H9 (cell line): ENCODE data around the gene ZNF878. TPM values are rescaled to one million over a fixed set of nuclear protein-coding genes. Genes with fewer than 3 reads are reported as not detected.

Source experiments
- DNase-seq: peaks from one replicate; pipeline ENCODE4 v3.0.0-alpha.2; 2017
- H2AFZ ChIP-seq: one replicate; pipeline ENCODE4 v1.6.1; 2013; ENCODE audit warnings: mild to moderate bottlenecking, low read length, control low read depth, moderate library complexity
- H2AK5ac ChIP-seq: 2 replicates; pipeline ENCODE4 v1.6.1; 2013; ENCODE audit warnings: low read length, control low read depth, mixed read lengths; ENCODE audit not compliant: insufficient read length
- H2BK120ac ChIP-seq: one replicate; pipeline ENCODE4 v1.6.1; 2013; ENCODE audit warnings: low read depth, mild to moderate bottlenecking, low read length, control low read depth, inconsistent platforms; ENCODE audit not compliant: poor library complexity, severe bottlenecking
- H2BK12ac ChIP-seq: 2 replicates; pipeline ENCODE4 v1.6.1; 2013; ENCODE audit warnings: low read length, control low read depth, mixed read lengths, low read depth; ENCODE audit not compliant: insufficient read length
- H2BK15ac ChIP-seq: 2 replicates; pipeline ENCODE4 v1.6.1; 2013; ENCODE audit warnings: low read depth, low read length, control low read depth
- H2BK20ac ChIP-seq: one replicate; pipeline ENCODE4 v1.6.1; 2013; ENCODE audit warnings: low read depth, mild to moderate bottlenecking, low read length, control low read depth, inconsistent platforms; ENCODE audit not compliant: poor library complexity, severe bottlenecking
- H2BK5ac ChIP-seq: 2 replicates; pipeline ENCODE4 v1.6.1; 2013; ENCODE audit warnings: low read length, control low read depth, mixed read lengths; ENCODE audit not compliant: insufficient read length
- H3K14ac ChIP-seq: 2 replicates; pipeline ENCODE4 v1.6.1; 2013; ENCODE audit warnings: low read length, control low read depth; ENCODE audit not compliant: insufficient read depth
- H3K18ac ChIP-seq: 2 replicates; pipeline ENCODE4 v1.6.1; 2013; ENCODE audit warnings: low read depth, mild to moderate bottlenecking, mixed read lengths, low read length, control low read depth; ENCODE audit not compliant: insufficient read length
- H3K23ac ChIP-seq: 2 replicates; pipeline ENCODE4 v1.6.1; 2013; ENCODE audit warnings: low read length, control low read depth, mixed read lengths, low read depth; ENCODE audit not compliant: insufficient read length
- H3K23me2 ChIP-seq: 2 replicates; pipeline ENCODE4 v1.6.1; 2013; ENCODE audit warnings: low read depth, mild to moderate bottlenecking, mixed read lengths, low read length, control low read depth; ENCODE audit not compliant: insufficient read length, poor library complexity, severe bottlenecking
- H3K27ac ChIP-seq: 2 replicates; pipeline ENCODE4 v1.5.1; 2013; ENCODE audit warnings: low read length, control low read depth, mixed read lengths, low read depth; ENCODE audit not compliant: insufficient read length
- H3K27me3 ChIP-seq: 2 replicates; pipeline ENCODE4 v1.6.1; 2013; ENCODE audit warnings: low read length, control low read depth, inconsistent platforms; ENCODE audit not compliant: insufficient read depth
- H3K4ac ChIP-seq: 2 replicates; pipeline ENCODE4 v1.6.1; 2013; ENCODE audit warnings: low read depth, mild to moderate bottlenecking, control low read depth, inconsistent platforms, low read length, moderate library complexity
- H3K4me1 ChIP-seq: 2 replicates; pipeline ENCODE4 v1.6.1; 2013; ENCODE audit warnings: low read length, control low read depth, inconsistent platforms; ENCODE audit not compliant: insufficient read depth
- H3K4me2 ChIP-seq: 2 replicates; pipeline ENCODE4 v1.6.1; 2013; ENCODE audit warnings: low read length, control low read depth, mixed read lengths; ENCODE audit not compliant: insufficient read length, insufficient read depth
- H3K56ac ChIP-seq: 2 replicates; pipeline ENCODE4 v1.6.1; 2013; ENCODE audit warnings: low read depth, mild to moderate bottlenecking, mixed read lengths, low read length, control low read depth; ENCODE audit not compliant: insufficient read length
- H3K79me1 ChIP-seq: 2 replicates; pipeline ENCODE4 v1.6.1; 2013; ENCODE audit warnings: low read depth, mild to moderate bottlenecking, moderate library complexity, low read length, control low read depth, inconsistent platforms; ENCODE audit not compliant: insufficient read depth, poor library complexity, severe bottlenecking
- H3K79me2 ChIP-seq: 2 replicates; pipeline ENCODE4 v1.6.1; 2013; ENCODE audit warnings: low read length, control low read depth, inconsistent platforms; ENCODE audit not compliant: insufficient read depth
- H3K9ac ChIP-seq: 2 replicates; pipeline ENCODE4 v1.6.1; 2013; ENCODE audit warnings: low read length, control low read depth, mixed read lengths; ENCODE audit not compliant: insufficient read length; ENCODE audit errors: extremely low read depth
- H3K9me3 ChIP-seq: one replicate; pipeline ENCODE4 v1.6.1; 2013; ENCODE audit warnings: low read depth, low read length, inconsistent platforms; ENCODE audit not compliant: control insufficient read depth
- H3T11ph ChIP-seq: one replicate; pipeline ENCODE4 v1.6.1; 2013; ENCODE audit warnings: mild to moderate bottlenecking, low read length, control low read depth, inconsistent platforms
- H4K20me1 ChIP-seq: one replicate; pipeline ENCODE4 v1.6.1; 2013; ENCODE audit not compliant: control insufficient read depth, insufficient read length, insufficient read depth
- H4K5ac ChIP-seq: 2 replicates; pipeline ENCODE4 v1.6.1; 2013; ENCODE audit warnings: low read depth, mild to moderate bottlenecking, mixed read lengths, low read length, control low read depth; ENCODE audit not compliant: insufficient read length
- H4K8ac ChIP-seq: replicated peaks from 2 replicates; pipeline ENCODE4 v1.6.1; 2013; ENCODE audit warnings: low read length, control low read depth, mixed read lengths, low read depth; ENCODE audit not compliant: insufficient read length
- H4K91ac ChIP-seq: 2 replicates; pipeline ENCODE4 v1.6.1; 2013; ENCODE audit warnings: low read depth, mild to moderate bottlenecking, moderate library complexity, mixed read lengths, low read length, control low read depth; ENCODE audit not compliant: insufficient read length
- H3K27ac Mint-ChIP-seq, 3 experiments: 2 replicates in 2 of 3; 3 replicates in 1 of 3; pipeline ENCODE4 v1.8.0; 2020 to 2021; ENCODE audit warnings: mixed read lengths in 3 of 3, mild to moderate bottlenecking in 1 of 3, moderate library complexity in 1 of 3
- H3K27me3 Mint-ChIP-seq: 2 replicates; pipeline ENCODE4 v1.8.0; 2021; ENCODE audit warnings: low read depth, mild to moderate bottlenecking, moderate library complexity, mixed read lengths
- H3K36me3 Mint-ChIP-seq, 3 experiments: 2 replicates in 2 of 3; 3 replicates in 1 of 3; pipeline ENCODE4 v1.8.0; 2020 to 2021; ENCODE audit warnings: low read depth in 3 of 3, mixed read lengths in 3 of 3; ENCODE audit not compliant: insufficient read depth in 1 of 3
- H3K4me1 Mint-ChIP-seq, 2 experiments: 2 replicates each; pipeline ENCODE4 v1.8.0; 2020; ENCODE audit warnings: mixed read lengths in 2 of 2
- H3K4me3 Mint-ChIP-seq, 2 experiments: 2 replicates in 1 of 2; 3 replicates in 1 of 2; pipeline ENCODE4 v1.8.0; 2020 to 2021; ENCODE audit warnings: mild to moderate bottlenecking in 2 of 2, mixed read lengths in 2 of 2, moderate library complexity in 1 of 2
- H3K9me3 Mint-ChIP-seq, 2 experiments: 2 replicates in 1 of 2; 3 replicates in 1 of 2; pipeline ENCODE4 v1.8.0; 2020; ENCODE audit warnings: mild to moderate bottlenecking in 2 of 2, mixed read lengths in 2 of 2, moderate library complexity in 1 of 2
- WGBS: extraction: QIAGEN DNeasy Blood & Tissue Kit; methylation state at CpG from one replicate; pipeline ENCODE4 v1.1.7; 2013; ENCODE audit warnings: missing lambda C conversion rate, low lambda C conversion rate, mixed read lengths; ENCODE audit not compliant: insufficient read length; ENCODE audit errors: extremely low coverage; 5-methylcytosine and 5-hydroxymethylcytosine counted together
- total RNA-seq: library from RNA; stranded (reverse); gene quantifications from 2 replicates; pipeline ENCODE4 v1.2.1, GENCODE V29; 2021
- TF ChIP-seq, protein P1 (sequence below): fragments of 200-600 bp; sonication (generic); conservative IDR thresholded peaks from 3 replicates; pipeline ENCODE4 v1.8.0; 2021; ENCODE audit warnings: antibody characterized with exemption, mild to moderate bottlenecking

ZNF878 gene
- total RNA-seq, 1 experiment from 2014 or later = 5.4 TPM

DNA sequence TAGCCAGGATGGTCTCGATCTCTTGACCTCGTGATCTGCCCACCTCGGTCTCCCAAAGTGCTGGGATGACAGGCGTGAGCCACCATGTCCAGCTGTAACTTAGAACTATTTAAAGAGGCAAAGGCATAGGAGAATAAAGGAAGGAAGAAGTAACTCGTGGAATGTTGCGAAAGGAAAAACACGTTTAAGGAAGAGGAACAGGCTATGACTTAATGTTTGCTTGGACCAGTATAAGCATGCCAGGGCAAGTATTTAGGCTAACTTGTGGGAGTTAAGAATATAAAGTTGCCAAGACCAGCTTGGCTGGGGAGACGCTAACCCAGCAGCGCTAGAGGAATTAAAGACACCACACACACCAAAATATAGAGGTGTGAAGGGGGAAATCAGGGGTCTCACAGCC, 45.3 kb upstream of the ZNF878 start:
- no peaks in the 10 kb centered on the region for H3K4me1 ChIP-seq
- H4K20me1 ChIP-seq = no peaks in the 10 kb centered on the region
- TF ChIP-seq, protein P1, sequence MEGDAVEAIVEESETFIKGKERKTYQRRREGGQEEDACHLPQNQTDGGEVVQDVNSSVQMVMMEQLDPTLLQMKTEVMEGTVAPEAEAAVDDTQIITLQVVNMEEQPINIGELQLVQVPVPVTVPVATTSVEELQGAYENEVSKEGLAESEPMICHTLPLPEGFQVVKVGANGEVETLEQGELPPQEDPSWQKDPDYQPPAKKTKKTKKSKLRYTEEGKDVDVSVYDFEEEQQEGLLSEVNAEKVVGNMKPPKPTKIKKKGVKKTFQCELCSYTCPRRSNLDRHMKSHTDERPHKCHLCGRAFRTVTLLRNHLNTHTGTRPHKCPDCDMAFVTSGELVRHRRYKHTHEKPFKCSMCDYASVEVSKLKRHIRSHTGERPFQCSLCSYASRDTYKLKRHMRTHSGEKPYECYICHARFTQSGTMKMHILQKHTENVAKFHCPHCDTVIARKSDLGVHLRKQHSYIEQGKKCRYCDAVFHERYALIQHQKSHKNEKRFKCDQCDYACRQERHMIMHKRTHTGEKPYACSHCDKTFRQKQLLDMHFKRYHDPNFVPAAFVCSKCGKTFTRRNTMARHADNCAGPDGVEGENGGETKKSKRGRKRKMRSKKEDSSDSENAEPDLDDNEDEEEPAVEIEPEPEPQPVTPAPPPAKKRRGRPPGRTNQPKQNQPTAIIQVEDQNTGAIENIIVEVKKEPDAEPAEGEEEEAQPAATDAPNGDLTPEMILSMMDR = no peak
- no peak overlapping the region for H3K14ac ChIP-seq
- no peak overlapping the region for H3T11ph ChIP-seq
- H2AFZ ChIP-seq = no peak overlapping the region
- H2BK120ac ChIP-seq = no peak overlapping the region
- H4K91ac ChIP-seq = no peak overlapping the region
- no peak overlapping the region for H3K4me3 Mint-ChIP-seq
- H3K27ac Mint-ChIP-seq = no peak overlapping the region
- no peak overlapping the region for H2BK20ac ChIP-seq
- no peaks in the 10 kb centered on the region for H3K9me3 ChIP-seq
- H4K8ac ChIP-seq = no peak overlapping the region
- no peak overlapping the region for H3K9ac ChIP-seq
- no peak overlapping the region for H2BK5ac ChIP-seq
- H2AK5ac ChIP-seq = no peak overlapping the region
- no peak overlapping the region for H3K56ac ChIP-seq
- H3K79me2 ChIP-seq = peaks cover 3% of the 10 kb centered on the region; the same call in 1 of the 2 replicates
- no peak overlapping the region for H3K23ac ChIP-seq
- no peak overlapping the region for H2BK15ac ChIP-seq
- peaks cover 7% of the 10 kb centered on the region for H3K79me1 ChIP-seq
- no peak overlapping the region for H3K4me2 ChIP-seq
- no CpG with 5 or more reads among the region's 9 CpGs for WGBS
- H3K36me3 Mint-ChIP-seq = peaks cover 84 to 90% (median 84%) of the 10 kb centered on the region in 3 experiments
- H3K23me2 ChIP-seq = peaks cover 2% of the 10 kb centered on the region
- H2BK12ac ChIP-seq = no peak overlapping the region
- H4K5ac ChIP-seq = no peak overlapping the region
- no peak overlapping the region for H3K4ac ChIP-seq
- no peak for DNase-seq
- peaks cover 3 to 11% of the 10 kb centered on the region in 2 experiments for H3K4me1 Mint-ChIP-seq
- H3K27me3 Mint-ChIP-seq = no peaks in the 10 kb centered on the region
- H3K27me3 ChIP-seq = no peaks in the 10 kb centered on the region
- no peak overlapping the region for H3K27ac ChIP-seq
- peaks cover 50 to 82% of the 10 kb centered on the region in 2 experiments for H3K9me3 Mint-ChIP-seq
- no peak overlapping the region for H3K18ac ChIP-seq
